Measurements from ENCODE around the gene LRRN4.

The LRRN4 gene
- 0 to 0.19 (median 0) reads per million in 3 donors for total RNA-seq

- Histone ChIP-seq H3K4me1 (ENCODE audit: control insufficient read depth, insufficient read depth, low read length, poor library complexity, severe bottlenecking) (no peaks in the 10 kb centered on the region), H3K4me3 (ENCODE audit: insufficient read depth, low read depth, low read length, poor library complexity, severe bottlenecking) (no peak within 1 kb of the TSS), H3K36me3 (ENCODE audit: control insufficient read depth, insufficient read depth, low read length) (no peaks in the 10 kb centered on the region), H3K9me3 (ENCODE audit: control insufficient read depth, low read length) (no peaks in the 10 kb centered on the region), H3K27me3 (replicated peaks; ENCODE audit: control insufficient read depth, insufficient read depth, low read length, poor library complexity, severe bottlenecking) (peaks cover 6% of the 10 kb centered on the region), H3K27ac (ENCODE audit: insufficient read depth, low read length, poor library complexity, severe bottlenecking) (no peak within 1 kb of the TSS)
- no peak for DNase-seq
These were observed at the start of gene LRRN4 for GRCh38 chr20:6053776-6054688. LRRN4 (minus strand) TSS chr20:6054060; CDS start chr20:6052799, 1,261 bp downstream.

GRCh38 chr20:6103301-6103700 lies 49.4 kb upstream of the LRRN4 start:
- H3K27ac ChIP-seq (ENCODE audit: insufficient read depth, low read length, poor library complexity, severe bottlenecking) = no peak overlapping the region
- no peaks in the 10 kb centered on the region for H3K27me3 ChIP-seq (replicated peaks; ENCODE audit: control insufficient read depth, insufficient read depth, low read length, poor library complexity, severe bottlenecking)
- no peak overlapping the region for H3K4me3 ChIP-seq (ENCODE audit: insufficient read depth, low read depth, low read length, poor library complexity, severe bottlenecking)
- H3K36me3 ChIP-seq (ENCODE audit: control insufficient read depth, insufficient read depth, low read length) = no peaks in the 10 kb centered on the region
- no peak for DNase-seq
- no peaks in the 10 kb centered on the region for H3K4me1 ChIP-seq (ENCODE audit: control insufficient read depth, insufficient read depth, low read length, poor library complexity, severe bottlenecking)
- H3K9me3 ChIP-seq (ENCODE audit: control insufficient read depth, low read length) = no peaks in the 10 kb centered on the region

DNA sequence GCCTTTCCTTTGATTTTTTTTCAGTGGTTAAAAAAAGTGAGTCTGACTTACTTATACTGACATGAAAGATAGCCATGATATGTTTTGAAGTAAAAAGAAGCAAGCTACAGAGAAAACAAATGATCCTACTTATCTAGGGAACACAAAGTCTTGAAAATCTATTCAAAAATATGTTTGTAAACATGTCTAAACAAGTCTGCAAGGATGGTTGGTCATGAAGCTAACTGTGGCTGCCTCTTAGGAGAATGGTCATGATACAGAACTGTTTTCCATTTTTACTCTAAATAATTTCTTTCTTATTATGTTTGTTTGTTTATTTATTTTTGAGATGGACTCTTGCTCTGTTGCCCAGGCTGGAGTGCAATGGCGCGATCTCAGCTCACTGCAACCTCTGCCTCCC lies 47.5 kb upstream of the LRRN4 start:
- Histone ChIP-seq H3K4me3 (ENCODE audit: insufficient read depth, low read depth, low read length, poor library complexity, severe bottlenecking) (no peak overlapping the region), H3K27ac (ENCODE audit: insufficient read depth, low read length, poor library complexity, severe bottlenecking) (no peak overlapping the region), H3K4me1 (ENCODE audit: control insufficient read depth, insufficient read depth, low read length, poor library complexity, severe bottlenecking) (no peaks in the 10 kb centered on the region), H3K9me3 (ENCODE audit: control insufficient read depth, low read length) (no peaks in the 10 kb centered on the region), H3K27me3 (replicated peaks; ENCODE audit: control insufficient read depth, insufficient read depth, low read length, poor library complexity, severe bottlenecking) (no peaks in the 10 kb centered on the region), H3K36me3 (ENCODE audit: control insufficient read depth, insufficient read depth, low read length) (no peaks in the 10 kb centered on the region)
- no peak for DNase-seq

DNA sequence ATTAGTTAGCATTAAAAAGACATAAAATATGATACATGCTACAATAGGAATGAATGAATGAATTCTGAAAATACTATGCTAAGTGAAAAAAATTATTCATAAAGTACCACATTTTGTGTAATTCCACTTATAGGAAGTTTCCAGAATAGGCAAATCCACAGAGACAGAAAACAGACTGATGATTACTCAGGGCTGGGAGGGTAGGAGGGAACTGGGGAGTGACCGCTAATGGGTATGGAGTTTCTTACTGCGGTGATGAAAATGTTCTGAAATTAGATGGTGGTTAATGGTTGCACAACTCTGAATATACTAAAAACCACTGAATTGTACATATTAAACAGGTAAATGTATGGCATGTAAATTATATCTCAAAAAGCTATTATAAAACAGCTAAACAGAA lies 46.4 kb upstream of the LRRN4 start:
- Histone ChIP-seq H3K4me3 (ENCODE audit: insufficient read depth, low read depth, low read length, poor library complexity, severe bottlenecking) (no peak overlapping the region), H3K9me3 (ENCODE audit: control insufficient read depth, low read length) (no peaks in the 10 kb centered on the region), H3K4me1 (ENCODE audit: control insufficient read depth, insufficient read depth, low read length, poor library complexity, severe bottlenecking) (no peaks in the 10 kb centered on the region), H3K27ac (ENCODE audit: insufficient read depth, low read length, poor library complexity, severe bottlenecking) (no peak overlapping the region), H3K27me3 (replicated peaks; ENCODE audit: control insufficient read depth, insufficient read depth, low read length, poor library complexity, severe bottlenecking) (no peaks in the 10 kb centered on the region), H3K36me3 (ENCODE audit: control insufficient read depth, insufficient read depth, low read length) (no peaks in the 10 kb centered on the region)
- no peak for DNase-seq

DNA sequence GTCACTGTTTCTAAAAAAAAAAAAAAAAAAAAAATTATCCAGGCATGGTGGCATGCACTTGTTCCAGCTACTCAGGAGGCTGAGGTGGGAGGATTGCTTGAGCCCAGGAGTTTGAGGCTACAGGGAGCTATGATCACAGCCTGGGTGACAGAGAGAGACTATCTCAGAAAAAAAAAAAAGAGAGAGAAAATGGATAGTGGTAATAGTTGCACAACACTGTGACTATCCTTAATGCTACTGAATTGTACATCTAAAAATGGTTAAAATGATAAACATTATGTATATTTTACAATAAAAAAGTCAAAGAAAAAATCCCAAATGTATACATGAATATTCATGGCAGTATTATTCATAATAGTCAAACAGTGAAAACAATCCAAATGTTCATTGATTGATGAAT lies 46.0 kb upstream of the LRRN4 start:
- Histone ChIP-seq H3K27me3 (replicated peaks; ENCODE audit: control insufficient read depth, insufficient read depth, low read length, poor library complexity, severe bottlenecking) (no peaks in the 10 kb centered on the region), H3K36me3 (ENCODE audit: control insufficient read depth, insufficient read depth, low read length) (no peaks in the 10 kb centered on the region), H3K9me3 (ENCODE audit: control insufficient read depth, low read length) (no peaks in the 10 kb centered on the region), H3K4me3 (ENCODE audit: insufficient read depth, low read depth, low read length, poor library complexity, severe bottlenecking) (no peak overlapping the region), H3K4me1 (ENCODE audit: control insufficient read depth, insufficient read depth, low read length, poor library complexity, severe bottlenecking) (no peaks in the 10 kb centered on the region), H3K27ac (ENCODE audit: insufficient read depth, low read length, poor library complexity, severe bottlenecking) (no peak overlapping the region)
- DNase-seq = no peak

DNA sequence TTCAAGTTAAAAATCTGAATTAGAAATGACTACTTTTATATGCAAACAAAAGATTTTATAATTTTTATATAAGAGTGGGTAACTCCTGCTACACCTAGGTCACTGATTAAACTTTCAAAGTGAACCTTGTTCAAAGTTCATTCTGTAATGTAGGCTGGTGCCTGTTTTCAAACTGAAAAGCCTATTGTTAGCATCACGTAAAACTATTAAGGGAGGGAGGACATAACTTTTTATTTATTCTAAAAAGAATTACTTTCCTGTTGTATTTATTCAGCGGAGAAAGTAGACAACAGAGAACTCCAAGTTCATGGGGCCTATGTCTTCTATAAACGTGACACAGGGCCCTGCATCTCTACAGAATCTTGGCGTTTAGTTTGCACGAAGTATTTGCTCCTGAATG lies 41.5 kb upstream of the LRRN4 start:
- H3K4me3 ChIP-seq (ENCODE audit: insufficient read depth, low read depth, low read length, poor library complexity, severe bottlenecking) = no peak overlapping the region
- no peaks in the 10 kb centered on the region for H3K9me3 ChIP-seq (ENCODE audit: control insufficient read depth, low read length)
- H3K36me3 ChIP-seq (ENCODE audit: control insufficient read depth, insufficient read depth, low read length) = no peaks in the 10 kb centered on the region
- no peak overlapping the region for H3K27ac ChIP-seq (ENCODE audit: insufficient read depth, low read length, poor library complexity, severe bottlenecking)
- H3K4me1 ChIP-seq (ENCODE audit: control insufficient read depth, insufficient read depth, low read length, poor library complexity, severe bottlenecking) = no peaks in the 10 kb centered on the region
- no peaks in the 10 kb centered on the region for H3K27me3 ChIP-seq (replicated peaks; ENCODE audit: control insufficient read depth, insufficient read depth, low read length, poor library complexity, severe bottlenecking)
- DNase-seq = no peak

- Histone ChIP-seq H3K9me3 (ENCODE audit: control insufficient read depth, low read length) (no peaks in the 10 kb centered on the region), H3K4me1 (ENCODE audit: control insufficient read depth, insufficient read depth, low read length, poor library complexity, severe bottlenecking) (no peaks in the 10 kb centered on the region), H3K27ac (ENCODE audit: insufficient read depth, low read length, poor library complexity, severe bottlenecking) (no peak overlapping the region), H3K36me3 (ENCODE audit: control insufficient read depth, insufficient read depth, low read length) (no peaks in the 10 kb centered on the region), H3K4me3 (ENCODE audit: insufficient read depth, low read depth, low read length, poor library complexity, severe bottlenecking) (no peak overlapping the region), H3K27me3 (replicated peaks; ENCODE audit: control insufficient read depth, insufficient read depth, low read length, poor library complexity, severe bottlenecking) (no peaks in the 10 kb centered on the region)
- no peak for DNase-seq
These were observed 40.7 kb upstream of the LRRN4 start for GRCh38 chr20:6094565-6094964.

- Histone ChIP-seq H3K27ac (ENCODE audit: insufficient read depth, low read length, poor library complexity, severe bottlenecking) (no peak overlapping the region), H3K4me3 (ENCODE audit: insufficient read depth, low read depth, low read length, poor library complexity, severe bottlenecking) (no peak overlapping the region), H3K9me3 (ENCODE audit: control insufficient read depth, low read length) (no peaks in the 10 kb centered on the region), H3K36me3 (ENCODE audit: control insufficient read depth, insufficient read depth, low read length) (no peaks in the 10 kb centered on the region), H3K27me3 (replicated peaks; ENCODE audit: control insufficient read depth, insufficient read depth, low read length, poor library complexity, severe bottlenecking) (no peaks in the 10 kb centered on the region), H3K4me1 (ENCODE audit: control insufficient read depth, insufficient read depth, low read length, poor library complexity, severe bottlenecking) (no peaks in the 10 kb centered on the region)
- no peak for DNase-seq
These were observed 40.2 kb upstream of the LRRN4 start for GRCh38 chr20:6094063-6094462.

DNA sequence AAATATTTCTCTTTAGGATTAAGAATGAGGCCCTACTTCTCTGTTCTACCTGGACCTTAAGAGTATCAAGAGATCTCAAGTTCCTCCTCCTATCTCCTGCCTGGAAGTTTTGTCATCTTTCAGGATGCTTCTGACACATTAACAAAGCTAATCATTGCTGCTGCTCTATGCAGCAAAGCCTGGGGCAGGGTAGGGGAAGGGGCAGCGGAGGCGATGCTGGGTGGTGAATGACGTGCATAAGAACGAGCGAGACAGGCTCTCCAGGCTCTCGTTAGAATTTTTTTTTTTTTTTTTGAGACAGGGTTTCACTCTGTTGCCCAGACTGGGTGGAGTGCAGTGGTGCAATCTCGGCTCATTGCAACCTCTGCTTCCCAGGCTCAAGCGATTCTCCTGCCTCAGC lies 37.8 kb upstream of the LRRN4 start:
- H3K9me3 ChIP-seq (ENCODE audit: control insufficient read depth, low read length) = no peaks in the 10 kb centered on the region
- H3K36me3 ChIP-seq (ENCODE audit: control insufficient read depth, insufficient read depth, low read length) = no peaks in the 10 kb centered on the region
- H3K4me1 ChIP-seq (ENCODE audit: control insufficient read depth, insufficient read depth, low read length, poor library complexity, severe bottlenecking) = no peaks in the 10 kb centered on the region
- no peak overlapping the region for H3K27ac ChIP-seq (ENCODE audit: insufficient read depth, low read length, poor library complexity, severe bottlenecking)
- DNase-seq = no peak
- no peak overlapping the region for H3K4me3 ChIP-seq (ENCODE audit: insufficient read depth, low read depth, low read length, poor library complexity, severe bottlenecking)
- H3K27me3 ChIP-seq (replicated peaks; ENCODE audit: control insufficient read depth, insufficient read depth, low read length, poor library complexity, severe bottlenecking) = no peaks in the 10 kb centered on the region

GRCh38 chr20:6086868-6087267 lies 33.0 kb upstream of the LRRN4 start:
- H3K36me3 ChIP-seq (ENCODE audit: control insufficient read depth, insufficient read depth, low read length) = no peaks in the 10 kb centered on the region
- no peak for DNase-seq

More at GRCh38 chr20:6086868-6087267, 33.0 kb upstream of the LRRN4 start:
- Histone ChIP-seq H3K4me1 (ENCODE audit: control insufficient read depth, insufficient read depth, low read length, poor library complexity, severe bottlenecking) (no peaks in the 10 kb centered on the region), H3K4me3 (ENCODE audit: insufficient read depth, low read depth, low read length, poor library complexity, severe bottlenecking) (no peak overlapping the region), H3K9me3 (ENCODE audit: control insufficient read depth, low read length) (no peaks in the 10 kb centered on the region), H3K27ac (ENCODE audit: insufficient read depth, low read length, poor library complexity, severe bottlenecking) (no peak overlapping the region), H3K27me3 (replicated peaks; ENCODE audit: control insufficient read depth, insufficient read depth, low read length, poor library complexity, severe bottlenecking) (no peaks in the 10 kb centered on the region)

Measured in effector memory CD4-positive, alpha-beta T cell (primary cell).